HCT116 (cell line): ENCODE results near the gene THSD4. TPM values are rescaled to one million over a fixed set of nuclear protein-coding genes. Genes with fewer than 3 reads are reported as not detected.

Source experiments
- ATAC-seq: fragments of 200-7000 bp; cut with Tn5 transposase; 2 replicates; pipeline ENCODE4 v1.9.1; 2020; ENCODE audit warnings: mild to moderate bottlenecking, moderate library complexity
- BruUV-seq: library from RNA; stranded (reverse); fragments of 400-500 nt; replicated peaks from 2 replicates; lab custom pipeline; 2021; lab: Mats Ljungman, UMichigan
- CTCF ChIA-PET: fragments of 300-600 bp; sonication (Branson Sonifier 250); formaldehyde crosslinking; loops from one replicate; lab custom pipeline; 2021; ENCODE audit warnings: antibody characterized with exemption; lab: Charles Lee
- POLR2A ChIA-PET: fragments of 300-600, 350-600 bp; sonication (Branson Sonifier 250); formaldehyde crosslinking; loops from one replicate; lab custom pipeline; 2021; ENCODE audit warnings: antibody characterized with exemption; lab: Charles Lee
- RAD21 ChIA-PET, 2 experiments: fragments of 300-600 bp; sonication (Branson Sonifier 250); formaldehyde crosslinking; loops; one replicate each; lab custom pipeline; 2023; ENCODE audit warnings: low total read pairs in 2 of 2; ENCODE audit not compliant: uncharacterized antibody in 2 of 2, unreplicated experiment in 2 of 2, low non-redundant PET in 1 of 2; lab: Charles Lee
- DNase-seq: peaks from one replicate; pipeline ENCODE4 v3.0.0-alpha.2; 2010; ENCODE audit warnings: low read depth, low spot score
- H2AFZ ChIP-seq: fragments of 200-600 bp; shearing (Covaris generic), sonication (generic); 2 replicates; pipeline ENCODE4 v1.6.1; 2017; ENCODE audit warnings: low read depth, mixed run types, mixed read lengths, antibody characterized with exemption, low read length; ENCODE audit not compliant: poor library complexity, severe bottlenecking
- H3K27ac ChIP-seq: 2 replicates; pipeline ENCODE4 v1.5.1; 2012; ENCODE audit warnings: low read depth, low read length
- H3K27me3 ChIP-seq: fragments of 200-600 bp; sonication (generic); 2 replicates; pipeline ENCODE4 v1.6.1; 2016; ENCODE audit warnings: mixed run types, low read length, mixed read lengths; ENCODE audit not compliant: insufficient read depth
- H3K36me3 ChIP-seq, 2 experiments: fragments of 200-500 bp in 1 of 2; fragments of 200-600 bp in 1 of 2; sonication (Bioruptor generic) in 1 of 2; sonication (generic) in 1 of 2; 2 replicates each; pipeline versions ENCODE4 v1.5.1 to v1.6.1; 2014 to 2016; ENCODE audit warnings: low read length in 2 of 2, inconsistent platforms in 1 of 2, mixed read lengths in 1 of 2, mixed run types in 1 of 2; ENCODE audit not compliant: insufficient read depth in 2 of 2, control insufficient read depth in 1 of 2
- H3K4me1 ChIP-seq, 2 experiments: fragments of 200-600 bp in 1 of 2; sonication (generic) in 1 of 2; 2 replicates each; pipeline versions ENCODE4 v1.5.1 to v1.6.1; 2012 to 2017; ENCODE audit warnings: low read length in 2 of 2, inconsistent platforms in 1 of 2, mild to moderate bottlenecking in 1 of 2, mixed read lengths in 1 of 2, mixed run types in 1 of 2, moderate library complexity in 1 of 2; ENCODE audit not compliant: insufficient read depth in 2 of 2, control insufficient read depth in 1 of 2
- H3K4me2 ChIP-seq: fragments of 200-600 bp; sonication (generic); 2 replicates; pipeline ENCODE4 v1.6.1; 2017; ENCODE audit warnings: mixed run types, low read length, mixed read lengths
- H3K4me3 ChIP-seq, 2 experiments: fragments of 200-600 bp in 1 of 2; sonication (generic) in 1 of 2; replicated peaks in 1 of 2; 2 replicates each; pipeline ENCODE4 v1.5.1; 2011 to 2016; ENCODE audit warnings: low read length in 2 of 2, control low read depth in 1 of 2, low read depth in 1 of 2, mild to moderate bottlenecking in 1 of 2, mixed read lengths in 1 of 2, mixed run types in 1 of 2
- H3K79me2 ChIP-seq: fragments of 200-600 bp; sonication (generic); 2 replicates; pipeline ENCODE4 v1.6.1; 2017; ENCODE audit warnings: mild to moderate bottlenecking, mixed run types, low read length, moderate library complexity, mixed read lengths; ENCODE audit not compliant: insufficient read depth
- H3K9ac ChIP-seq: fragments of 200-600 bp; sonication (generic); 2 replicates; pipeline ENCODE4 v1.6.1; 2016; ENCODE audit warnings: low read length, mixed read lengths
- H3K9me2 ChIP-seq: fragments of 200-600 bp; sonication (generic), shearing (Covaris generic); 2 replicates; pipeline ENCODE4 v1.6.1; 2017; ENCODE audit warnings: mixed run types, mild to moderate bottlenecking, moderate library complexity; ENCODE audit not compliant: insufficient read depth
- H3K9me3 ChIP-seq, 2 experiments: fragments of 200-500 bp in 1 of 2; fragments of 200-600 bp in 1 of 2; sonication (Bioruptor generic) in 1 of 2; sonication (generic) in 1 of 2; 2 replicates each; pipeline ENCODE4 v1.6.1; 2014 to 2017; ENCODE audit warnings: low read length in 2 of 2, mixed read lengths in 2 of 2, inconsistent platforms in 1 of 2, low read depth in 1 of 2, mild to moderate bottlenecking in 1 of 2, mixed run types in 1 of 2, moderate library complexity in 1 of 2; ENCODE audit not compliant: control insufficient read depth in 1 of 2, insufficient read depth in 1 of 2
- H4K20me1 ChIP-seq: fragments of 200-600 bp; sonication (generic), shearing (Covaris generic); 2 replicates; pipeline ENCODE4 v1.6.1; 2017; ENCODE audit warnings: mixed run types, mild to moderate bottlenecking, moderate library complexity; ENCODE audit not compliant: insufficient read depth
- MAX ChIP-seq: IDR thresholded peaks from 2 replicates; pipeline ENCODE4 v1.6.1; 2012
- TCF7L2 ChIP-seq: IDR thresholded peaks from 2 replicates; pipeline ENCODE4 v1.7.0; 2011; ENCODE audit warnings: borderline replicate concordance, inconsistent platforms; ENCODE audit not compliant: insufficient read depth, insufficient read length; ENCODE audit errors: extremely low read depth
- ZNF274 ChIP-seq: fragments of 200-500 bp; sonication (Bioruptor generic); IDR thresholded peaks from 2 replicates; pipeline ENCODE4 v1.6.1; 2014; ENCODE audit warnings: mild to moderate bottlenecking, low read depth, low read length, inconsistent platforms
- intact Hi-C: fragments of 100-400 bp; cut with micrococcal nuclease; formaldehyde crosslinking; loops from 2 replicates; pipeline ENCODE4 v1.10.0; 2022
- total RNA-seq: library from RNA; stranded (reverse); gene quantifications from one replicate; pipeline ENCODE4 v1.2.1, GENCODE V29; 2021; ENCODE audit not compliant: unreplicated experiment

THSD4 gene
- total RNA-seq, 1 experiment from 2014 or later, result 30.5 TPM

- H3K9me2 ChIP-seq, result no peaks in the 10 kb centered on the region
- H3K27me3 ChIP-seq, result no peaks in the 10 kb centered on the region
- RAD21 ChIA-PET, result no interaction called here
- H3K79me2 ChIP-seq, result no peaks in the 10 kb centered on the region
- no peaks in the 10 kb centered on the region for H3K36me3 ChIP-seq
- intact Hi-C loops, result no loop called here
- no peak overlapping the region for H3K4me2 ChIP-seq
- no peaks in the 10 kb centered on the region for H4K20me1 ChIP-seq
- no peak for ATAC-seq
- CTCF ChIA-PET, result no interaction called here
- POLR2A ChIA-PET, result no interaction called here
- no peaks in the 10 kb centered on the region for H3K9me3 ChIP-seq
- DNase-seq, result no peak
- no peak overlapping the region for H3K27ac ChIP-seq
- H3K4me1 ChIP-seq, result peaks cover 0 to 11% of the 10 kb centered on the region in 2 experiments; a peak in 2 of 4 replicates
- no peak overlapping the region for H3K4me3 ChIP-seq
- BruUV-seq, result no TSS peak
- H2AFZ ChIP-seq, result no peak overlapping the region
- TF ChIP-seq MAX (no peak), TCF7L2 (no peak)
- H3K9ac ChIP-seq, result no peak overlapping the region
Measured at GRCh38 chr15:71242292-71242691, 127.0 kb downstream of the THSD4 start.

- ChIA-PET POLR2A (no interaction called here), CTCF (no interaction called here), RAD21 (no interaction called here)
- BruUV-seq, result no TSS peak
- H3K9ac ChIP-seq, result no peak overlapping the region
- no peak for TF ChIP-seq ZNF274
- ATAC-seq (no peak), DNase-seq (no peak)
- no peak overlapping the region for H3K4me2 ChIP-seq
- H3K27ac ChIP-seq, result no peak overlapping the region
- no peaks in the 10 kb centered on the region for H4K20me1 ChIP-seq
- no peaks in the 10 kb centered on the region for H3K79me2 ChIP-seq
- H3K4me1 ChIP-seq, result no peaks in the 10 kb centered on the region
- no peak overlapping the region for H3K4me3 ChIP-seq
- intact Hi-C loops, result no loop called here
- no peaks in the 10 kb centered on the region for H3K36me3 ChIP-seq
- H3K9me2 ChIP-seq, result no peaks in the 10 kb centered on the region
- H3K27me3 ChIP-seq, result no peaks in the 10 kb centered on the region
- H2AFZ ChIP-seq, result no peak overlapping the region
- H3K9me3 ChIP-seq, result no peaks in the 10 kb centered on the region
Measured at GRCh38 chr15:71244250-71244649, 129.0 kb downstream of the THSD4 start.
